SK-N-DZ (cell line): ENCODE data around the gene EPHA3. TPM values are rescaled to one million over a fixed set of nuclear protein-coding genes. Genes with fewer than 3 reads are reported as not detected.
A peak's percentile ranks its signal among the peaks of the same experiment; 100 is the strongest.

Source experiments
- DNase-seq: peaks from one replicate; pipeline ENCODE4 v3.0.0-alpha.2; 2015; ENCODE audit warnings: low spot score
- polyA plus RNA-seq, 2 experiments: library from polyadenylated mRNA; depleted of rRNA; stranded (reverse); fragments of >200 nt; gene quantifications; 2 replicates each; pipeline ENCODE4 v1.2.3, GENCODE V29; 2014

The EPHA3 gene
- polyA plus RNA-seq (2014; cell fraction: cytosol; rRNA removed) = not detected in 2 replicates
- polyA plus RNA-seq (2014; cell fraction: nucleus; rRNA removed) = not detected in 2 replicates

- DNase-seq = peak; percentile 61
Measured at GRCh38 chr3:89107461-89108290, at the start of gene EPHA3. EPHA3 (plus strand) TSS chr3:89107621; CDS start chr3:89107749, 128 bp downstream.

GRCh38 chr3:89058371-89058770, 49.0 kb upstream of the EPHA3 start:
- no peak for DNase-seq

GRCh38 chr3:89059211-89059925, 48.1 kb upstream of the EPHA3 start:
- no peak for DNase-seq

GRCh38 chr3:89061259-89061658, 46.2 kb upstream of the EPHA3 start:
- no peak for DNase-seq

- no peak for DNase-seq
Measured at GRCh38 chr3:89067736-89068135, 39.7 kb upstream of the EPHA3 start.

- no peak for DNase-seq
Measured at GRCh38 chr3:89072642-89073041, 34.8 kb upstream of the EPHA3 start.

GRCh38 chr3:89079944-89080343, 27.5 kb upstream of the EPHA3 start:
- no peak for DNase-seq

GRCh38 chr3:89087851-89088250, 19.6 kb upstream of the EPHA3 start:
- DNase-seq = no peak

GRCh38 chr3:89098173-89098572, 9.2 kb upstream of the EPHA3 start:
- DNase-seq = no peak

GRCh38 chr3:89098964-89099585, 8.3 kb upstream of the EPHA3 start:
- DNase-seq = peak; percentile 59

GRCh38 chr3:89101251-89101650, 6.2 kb upstream of the EPHA3 start:
- no peak for DNase-seq

- DNase-seq = no peak
Measured at GRCh38 chr3:89101921-89102320, 5.5 kb upstream of the EPHA3 start.

GRCh38 chr3:89104499-89104898, 2.9 kb upstream of the EPHA3 start:
- DNase-seq = no peak

GRCh38 chr3:89105503-89105902, 1.9 kb upstream of the EPHA3 start:
- DNase-seq = no peak

GRCh38 chr3:89108291-89108550, 800 bp downstream of the EPHA3 start:
- DNase-seq = no peak

GRCh38 chr3:89113344-89113743, 5.9 kb downstream of the EPHA3 start:
- no peak for DNase-seq

GRCh38 chr3:89113893-89114840, 6.7 kb downstream of the EPHA3 start:
- peak; percentile 51 for DNase-seq

GRCh38 chr3:89114841-89115223, 7.4 kb downstream of the EPHA3 start:
- DNase-seq = no peak

GRCh38 chr3:89116476-89116875, 9.1 kb downstream of the EPHA3 start:
- DNase-seq = no peak

- no peak for DNase-seq
Measured at GRCh38 chr3:89138048-89138447, 30.6 kb downstream of the EPHA3 start.

- no peak for DNase-seq
Measured at GRCh38 chr3:89139870-89140269, 32.4 kb downstream of the EPHA3 start.
